22Rv1 (cell line): ENCODE results near the gene CGB5.

Source experiments
- ZFX ChIP-seq: fragments of 450-650 bp; IDR thresholded peaks from 2 replicates; pipeline ENCODE4 v1.6.1; 2017; ENCODE audit warnings: antibody characterized with exemption, borderline replicate concordance
- TF ChIP-seq, protein P1 (sequence below): fragments of 450-650 bp; IDR thresholded peaks from 2 replicates; pipeline ENCODE4 v1.5.1; 2017; ENCODE audit warnings: mild to moderate bottlenecking

DNA sequence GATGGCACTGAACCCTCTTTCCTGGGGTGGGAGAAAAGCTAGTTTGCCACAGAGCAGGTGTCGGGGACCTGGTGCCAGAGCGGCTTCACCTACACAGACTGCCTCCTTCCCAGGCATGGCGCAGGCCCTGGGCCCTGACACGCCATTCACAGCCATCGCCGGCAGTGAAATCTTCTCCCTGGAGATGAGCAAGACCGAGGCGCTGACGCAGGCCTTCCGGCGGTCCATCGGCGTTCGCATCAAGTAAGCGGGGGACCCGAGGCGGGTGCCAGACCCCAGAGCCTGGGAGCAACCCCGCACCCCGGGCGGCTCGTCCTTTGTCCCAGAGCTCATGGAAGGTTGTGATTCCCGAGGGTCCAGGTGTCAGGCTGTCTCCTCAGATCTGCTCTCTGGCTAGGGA lies 36.7 kb upstream of the CGB5 start:
- TF ChIP-seq, protein P1, sequence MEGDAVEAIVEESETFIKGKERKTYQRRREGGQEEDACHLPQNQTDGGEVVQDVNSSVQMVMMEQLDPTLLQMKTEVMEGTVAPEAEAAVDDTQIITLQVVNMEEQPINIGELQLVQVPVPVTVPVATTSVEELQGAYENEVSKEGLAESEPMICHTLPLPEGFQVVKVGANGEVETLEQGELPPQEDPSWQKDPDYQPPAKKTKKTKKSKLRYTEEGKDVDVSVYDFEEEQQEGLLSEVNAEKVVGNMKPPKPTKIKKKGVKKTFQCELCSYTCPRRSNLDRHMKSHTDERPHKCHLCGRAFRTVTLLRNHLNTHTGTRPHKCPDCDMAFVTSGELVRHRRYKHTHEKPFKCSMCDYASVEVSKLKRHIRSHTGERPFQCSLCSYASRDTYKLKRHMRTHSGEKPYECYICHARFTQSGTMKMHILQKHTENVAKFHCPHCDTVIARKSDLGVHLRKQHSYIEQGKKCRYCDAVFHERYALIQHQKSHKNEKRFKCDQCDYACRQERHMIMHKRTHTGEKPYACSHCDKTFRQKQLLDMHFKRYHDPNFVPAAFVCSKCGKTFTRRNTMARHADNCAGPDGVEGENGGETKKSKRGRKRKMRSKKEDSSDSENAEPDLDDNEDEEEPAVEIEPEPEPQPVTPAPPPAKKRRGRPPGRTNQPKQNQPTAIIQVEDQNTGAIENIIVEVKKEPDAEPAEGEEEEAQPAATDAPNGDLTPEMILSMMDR: no peak
- no peak for TF ChIP-seq ZFX
